MM.1S (cell line): ENCODE measurements around the gene NR6A1.

Source experiments
- CTCF ChIP-seq: fragments of 300-600 bp; sonication (generic); IDR thresholded peaks from 2 replicates; pipeline ENCODE4 v1.5.1; 2016; ENCODE audit warnings: antibody characterized with exemption, low read length, mixed read lengths
- EZH2phosphoT487 ChIP-seq: fragments of 300-600 bp; sonication (generic); IDR thresholded peaks from 2 replicates; pipeline ENCODE4 v1.6.1; 2018; ENCODE audit warnings: antibody characterized with exemption, low read length

- TF ChIP-seq CTCF = no peak
- no peak for TF ChIP-seq EZH2phosphoT487
Observed at GRCh38 chr9:124593200-124593599, 177.9 kb downstream of the NR6A1 start.
